ENCODE data around the gene PDCD2L.
"Not testable (repeated sequence)": the region's sequence is repeated elsewhere in the genome, so short reads cannot be mapped to it uniquely, and the experiment has no call there.

PDCD2L gene

GRCh38 chr19:34380639-34381241, 23.5 kb upstream of the PDCD2L start:
- no peak for DNase-seq

- no peak for DNase-seq
Observed at GRCh38 chr19:34381399-34382251, 22.6 kb upstream of the PDCD2L start.

- DNase-seq = no peak
Observed at GRCh38 chr19:34382471-34382870, 21.7 kb upstream of the PDCD2L start.

- DNase-seq = no peak
Observed at GRCh38 chr19:34383599-34383998, 20.6 kb upstream of the PDCD2L start.

GRCh38 chr19:34386645-34387445, 17.4 kb upstream of the PDCD2L start:
- DNase-seq = no peak

- DNase-seq = no peak
Observed at GRCh38 chr19:34387446-34387810, 16.8 kb upstream of the PDCD2L start.

- DNase-seq = not testable (repeated sequence)
Observed at GRCh38 chr19:34388745-34389144, 15.5 kb upstream of the PDCD2L start.

- DNase-seq = no peak
Observed at GRCh38 chr19:34391813-34392212, 12.4 kb upstream of the PDCD2L start.

GRCh38 chr19:34393031-34393430, 11.2 kb upstream of the PDCD2L start:
- no peak for DNase-seq

- DNase-seq = no peak
Observed at GRCh38 chr19:34393629-34394028, 10.6 kb upstream of the PDCD2L start.

- no peak for DNase-seq
Observed at GRCh38 chr19:34397853-34398252, 6.3 kb upstream of the PDCD2L start.

GRCh38 chr19:34399886-34400285, 4.3 kb upstream of the PDCD2L start:
- no peak for DNase-seq

GRCh38 chr19:34400844-34401243, 3.4 kb upstream of the PDCD2L start:
- not testable (repeated sequence) for DNase-seq

- no peak for DNase-seq
Observed at GRCh38 chr19:34402074-34402600, 2.1 kb upstream of the PDCD2L start.

- DNase-seq = no peak
Observed at GRCh38 chr19:34403784-34404108, 453 bp upstream of the PDCD2L start.

- DNase-seq = no peak
Observed at GRCh38 chr19:34405892-34406660, 1.9 kb downstream of the PDCD2L start.

- DNase-seq = no peak
Observed at GRCh38 chr19:34408411-34408810, 4.2 kb downstream of the PDCD2L start.

GRCh38 chr19:34409189-34410164, 5.3 kb downstream of the PDCD2L start:
- no peak for DNase-seq

- no peak for DNase-seq
Observed at GRCh38 chr19:34411216-34411615, 7.0 kb downstream of the PDCD2L start.

- no peak for DNase-seq
Observed at GRCh38 chr19:34416021-34416545, 11.9 kb downstream of the PDCD2L start.

- no peak for DNase-seq
Observed at GRCh38 chr19:34418300-34418699, 14.1 kb downstream of the PDCD2L start.

Data from NCI-H510A (cell line).